Measurements from ENCODE around the gene RSRP1. TPM values are rescaled to one million over a fixed set of nuclear protein-coding genes. Genes with fewer than 3 reads are reported as not detected.

RSRP1 gene
- total RNA-seq, 1 donor from 2014 or later = 124 TPM

GRCh38 chr1:25199819-25200620 is 47.2 kb downstream of the RSRP1 start:
- Mint-ChIP-seq H3K4me3 (ENCODE audit: low read depth) (no peak overlapping the region), H3K9me3 (ENCODE audit: low read depth) (no peaks in the 10 kb centered on the region), H3K4me1 (ENCODE audit: low read depth) (peaks cover 22% of the 10 kb centered on the region), H3K27ac (no peak overlapping the region), H3K36me3 (ENCODE audit: insufficient read depth) (no peaks in the 10 kb centered on the region), H3K27me3 (peaks cover 22% of the 10 kb centered on the region)
- TF ChIP-seq, protein P1, sequence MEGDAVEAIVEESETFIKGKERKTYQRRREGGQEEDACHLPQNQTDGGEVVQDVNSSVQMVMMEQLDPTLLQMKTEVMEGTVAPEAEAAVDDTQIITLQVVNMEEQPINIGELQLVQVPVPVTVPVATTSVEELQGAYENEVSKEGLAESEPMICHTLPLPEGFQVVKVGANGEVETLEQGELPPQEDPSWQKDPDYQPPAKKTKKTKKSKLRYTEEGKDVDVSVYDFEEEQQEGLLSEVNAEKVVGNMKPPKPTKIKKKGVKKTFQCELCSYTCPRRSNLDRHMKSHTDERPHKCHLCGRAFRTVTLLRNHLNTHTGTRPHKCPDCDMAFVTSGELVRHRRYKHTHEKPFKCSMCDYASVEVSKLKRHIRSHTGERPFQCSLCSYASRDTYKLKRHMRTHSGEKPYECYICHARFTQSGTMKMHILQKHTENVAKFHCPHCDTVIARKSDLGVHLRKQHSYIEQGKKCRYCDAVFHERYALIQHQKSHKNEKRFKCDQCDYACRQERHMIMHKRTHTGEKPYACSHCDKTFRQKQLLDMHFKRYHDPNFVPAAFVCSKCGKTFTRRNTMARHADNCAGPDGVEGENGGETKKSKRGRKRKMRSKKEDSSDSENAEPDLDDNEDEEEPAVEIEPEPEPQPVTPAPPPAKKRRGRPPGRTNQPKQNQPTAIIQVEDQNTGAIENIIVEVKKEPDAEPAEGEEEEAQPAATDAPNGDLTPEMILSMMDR (IDR thresholded peaks at IDR 0.05; ENCODE audit: unreplicated experiment) = no peak
- DNase-seq (ENCODE audit: low spot score, unreplicated experiment) = no peak

DNA sequence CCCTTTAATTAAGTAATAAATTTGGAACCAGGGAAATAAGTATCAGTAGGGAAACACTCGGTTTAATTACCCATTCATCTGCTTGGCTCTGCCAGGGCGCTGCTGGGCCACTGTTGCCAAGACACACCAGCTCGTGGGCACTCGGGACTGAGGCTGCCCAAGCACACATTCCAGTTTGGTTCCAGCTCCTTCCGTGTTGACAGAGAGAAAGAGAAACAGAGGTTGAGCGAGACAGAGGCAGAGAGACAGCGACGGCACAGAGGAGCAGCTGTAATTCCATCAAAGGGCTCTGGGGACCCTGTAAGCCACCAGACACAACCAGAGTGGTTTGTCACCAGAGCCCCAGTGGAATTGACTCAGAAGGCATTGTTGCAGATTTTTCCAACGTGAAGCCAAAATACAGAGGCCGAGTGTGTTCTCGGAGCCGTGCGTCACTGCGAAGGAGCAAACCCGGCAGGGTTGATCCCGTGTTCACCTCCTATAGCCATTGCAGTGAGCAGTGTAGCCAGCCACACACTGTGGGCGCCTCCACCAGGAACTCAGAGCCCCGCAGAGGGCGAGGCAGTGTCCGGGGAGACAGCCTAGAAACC is 48.5 kb downstream of the RSRP1 start:
- no peak for DNase-seq (ENCODE audit: low spot score, unreplicated experiment)
- no peak overlapping the region for H3K27ac Mint-ChIP-seq
- H3K4me1 Mint-ChIP-seq (ENCODE audit: low read depth) = peaks cover 30% of the 10 kb centered on the region
- no peaks in the 10 kb centered on the region for H3K36me3 Mint-ChIP-seq (ENCODE audit: insufficient read depth)
- TF ChIP-seq, protein P1 (IDR thresholded peaks at IDR 0.05; ENCODE audit: unreplicated experiment) = peak; percentile 30
- peaks cover 28% of the 10 kb centered on the region for H3K27me3 Mint-ChIP-seq
- no peak overlapping the region for H3K4me3 Mint-ChIP-seq (ENCODE audit: low read depth)
- no peaks in the 10 kb centered on the region for H3K9me3 Mint-ChIP-seq (ENCODE audit: low read depth)

- TF ChIP-seq, protein P1 (IDR thresholded peaks at IDR 0.05; ENCODE audit: unreplicated experiment) = no peak
- H3K4me3 Mint-ChIP-seq (ENCODE audit: low read depth) = no peak overlapping the region
- DNase-seq (ENCODE audit: low spot score, unreplicated experiment) = no peak
- no peak overlapping the region for H3K27ac Mint-ChIP-seq
- H3K9me3 Mint-ChIP-seq (ENCODE audit: low read depth) = no peaks in the 10 kb centered on the region
- H3K4me1 Mint-ChIP-seq (ENCODE audit: low read depth) = peaks cover 34% of the 10 kb centered on the region
- peaks cover 32% of the 10 kb centered on the region for H3K27me3 Mint-ChIP-seq
- no peaks in the 10 kb centered on the region for H3K36me3 Mint-ChIP-seq (ENCODE audit: insufficient read depth)
Observed at GRCh38 chr1:25197982-25198662, 49.1 kb downstream of the RSRP1 start.

DNA sequence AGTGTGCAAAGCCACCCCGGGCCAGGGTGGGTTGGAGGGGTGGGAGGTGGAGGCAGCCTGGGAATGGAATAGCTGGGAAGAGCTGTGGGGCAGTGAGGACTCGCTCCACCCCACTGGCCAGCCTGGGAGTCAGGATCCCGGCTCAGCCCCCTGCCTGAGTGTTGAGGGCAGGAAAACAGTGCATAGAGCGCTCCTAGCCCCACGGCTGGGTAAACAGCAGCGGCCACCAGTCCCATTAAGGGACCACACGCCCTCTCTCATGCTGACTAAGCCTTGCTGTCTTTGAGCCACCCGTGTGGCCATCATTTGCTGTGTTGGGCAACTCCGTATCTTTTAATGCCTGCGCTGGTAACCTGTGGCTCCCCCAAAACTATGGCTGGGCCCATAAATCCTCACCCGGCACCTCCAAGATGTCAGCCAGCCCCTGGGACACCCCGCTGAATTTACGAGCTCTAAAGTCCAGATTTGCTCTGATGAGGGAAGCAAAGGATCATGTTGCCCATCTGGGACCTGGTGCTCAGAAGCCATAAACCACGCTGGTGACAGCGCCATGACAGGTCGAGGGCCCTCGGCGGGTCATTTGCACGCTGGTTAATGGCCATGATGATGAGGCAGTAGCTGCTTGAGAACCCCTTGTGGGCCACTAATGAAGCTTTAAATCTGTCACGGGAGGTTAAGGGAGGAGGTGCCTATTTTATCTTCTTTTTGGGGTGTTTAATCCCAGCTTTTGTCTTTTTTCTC is 49.8 kb downstream of the RSRP1 start:
- Mint-ChIP-seq H3K4me3 (ENCODE audit: low read depth) (no peak overlapping the region), H3K27ac (peak overlapping the region; percentile 11), H3K27me3 (peaks cover 32% of the 10 kb centered on the region), H3K9me3 (ENCODE audit: low read depth) (no peaks in the 10 kb centered on the region), H3K36me3 (ENCODE audit: insufficient read depth) (no peaks in the 10 kb centered on the region), H3K4me1 (ENCODE audit: low read depth) (peaks cover 34% of the 10 kb centered on the region)
- TF ChIP-seq, protein P1 (IDR thresholded peaks at IDR 0.05; ENCODE audit: unreplicated experiment) = no peak
- DNase-seq (ENCODE audit: low spot score, unreplicated experiment) = no peak

- TF ChIP-seq, protein P1 (IDR thresholded peaks at IDR 0.05; ENCODE audit: unreplicated experiment) = no peak
- Mint-ChIP-seq H3K4me1 (ENCODE audit: low read depth) (peaks cover 34% of the 10 kb centered on the region), H3K27me3 (peaks cover 32% of the 10 kb centered on the region), H3K4me3 (ENCODE audit: low read depth) (no peak overlapping the region), H3K9me3 (ENCODE audit: low read depth) (no peaks in the 10 kb centered on the region), H3K36me3 (ENCODE audit: insufficient read depth) (no peaks in the 10 kb centered on the region), H3K27ac (no peak overlapping the region)
- DNase-seq (ENCODE audit: low spot score, unreplicated experiment) = no peak
Observed at GRCh38 chr1:25196830-25197229, 50.4 kb downstream of the RSRP1 start.

Measured in progenitor cell of endocrine pancreas (in vitro differentiated cells).